GM12878 (cell line): ENCODE results near the gene MISFA. TPM values are rescaled to one million over a fixed set of nuclear protein-coding genes. Genes with fewer than 3 reads are reported as not detected.

ENCODE experiments used
- ATF7 ChIP-seq: fragments of 450-650 bp; IDR thresholded peaks from 2 replicates; pipeline ENCODE4 v1.6.1; 2016; ENCODE audit warnings: low read depth, mild to moderate bottlenecking
- BCL3 ChIP-seq: IDR thresholded peaks from 2 replicates; pipeline ENCODE4 v1.6.1; 2011; ENCODE audit warnings: borderline replicate concordance, low read depth, mild to moderate bottlenecking, moderate library complexity, low read length; ENCODE audit not compliant: insufficient read depth, poor library complexity, severe bottlenecking
- EED ChIP-seq: sonication (generic); IDR thresholded peaks from 2 replicates; pipeline ENCODE4 v1.6.1; 2016; ENCODE audit warnings: antibody characterized with exemption, low read depth
- ESRRA ChIP-seq: IDR thresholded peaks from 2 replicates; pipeline ENCODE4 v1.6.1; 2012; ENCODE audit warnings: mild to moderate bottlenecking, low read length, improper control_type of control experiment
- ETV6 ChIP-seq, 2 experiments: fragments of 450-650 bp in 1 of 2; IDR thresholded peaks in 1 of 2; conservative IDR thresholded peaks in 1 of 2; 2 replicates each; pipeline ENCODE4 v1.6.1; 2014; ENCODE audit warnings: antibody characterized with exemption in 1 of 2, borderline replicate concordance in 1 of 2, low read depth in 1 of 2, mild to moderate bottlenecking in 1 of 2, moderate library complexity in 1 of 2
- FOXM1 ChIP-seq: IDR thresholded peaks from 2 replicates; pipeline ENCODE4 v1.6.1; 2012; ENCODE audit warnings: low read depth, mild to moderate bottlenecking, inconsistent platforms, low read length, moderate library complexity
- GABPA ChIP-seq: IDR thresholded peaks from 2 replicates; pipeline ENCODE4 v1.6.1; 2014; ENCODE audit warnings: antibody characterized with exemption, low read depth, mild to moderate bottlenecking, inconsistent platforms
- HSF1 ChIP-seq: fragments of 150-350 bp; IDR thresholded peaks from 2 replicates; pipeline ENCODE4 v1.6.1; 2014; ENCODE audit warnings: mild to moderate bottlenecking, low read depth, low read length
- NFYB ChIP-seq: IDR thresholded peaks from 2 replicates; pipeline ENCODE4 v1.6.1; 2011; ENCODE audit warnings: low read depth, mild to moderate bottlenecking, low read length, improper control_type of control experiment, moderate library complexity; ENCODE audit not compliant: insufficient read depth
- PBX3 ChIP-seq: IDR thresholded peaks from 2 replicates; pipeline ENCODE4 v1.6.1; 2011; ENCODE audit warnings: mild to moderate bottlenecking, low read depth, low read length, moderate library complexity; ENCODE audit not compliant: insufficient replicate concordance
- POLR2AphosphoS2 ChIP-seq: IDR thresholded peaks from 2 replicates; pipeline ENCODE4 v1.6.1; 2011; ENCODE audit warnings: low read depth, mild to moderate bottlenecking, low read length, improper control_type of control experiment, moderate library complexity
- RB1 ChIP-seq: fragments of 450-650 bp; formaldehyde crosslinking; IDR thresholded peaks from 2 replicates; pipeline ENCODE4 v1.6.1; 2017; ENCODE audit warnings: mild to moderate bottlenecking, borderline replicate concordance
- SIN3A ChIP-seq: IDR thresholded peaks from 2 replicates; pipeline ENCODE4 v1.6.1; 2012; ENCODE audit warnings: low read depth, low read length, improper control_type of control experiment
- SMAD5 ChIP-seq: IDR thresholded peaks from 2 replicates; pipeline ENCODE4 v1.6.1; 2016; ENCODE audit warnings: antibody characterized with exemption, low read depth
- SMARCA5 ChIP-seq: fragments of 450-650 bp; IDR thresholded peaks from 2 replicates; pipeline ENCODE4 v1.6.1; 2017; ENCODE audit warnings: mild to moderate bottlenecking
- SPI1 ChIP-seq: IDR thresholded peaks from 2 replicates; pipeline ENCODE4 v1.6.1; 2011; ENCODE audit warnings: low read depth, mild to moderate bottlenecking, low read length, moderate library complexity, borderline replicate concordance; ENCODE audit not compliant: insufficient read depth
- SREBF2 ChIP-seq: IDR thresholded peaks from 2 replicates; pipeline ENCODE4 v1.6.1; 2012; ENCODE audit warnings: mild to moderate bottlenecking, low read length
- TBL1XR1 ChIP-seq: IDR thresholded peaks from 2 replicates; pipeline ENCODE4 v1.6.1; 2012; ENCODE audit warnings: low read depth, low read length, improper control_type of control experiment
- TCF12 ChIP-seq: IDR thresholded peaks from 2 replicates; pipeline ENCODE4 v1.6.1; 2011; ENCODE audit warnings: low read depth, mild to moderate bottlenecking, low read length
- ZNF217 ChIP-seq: fragments of 450-650 bp; IDR thresholded peaks from 2 replicates; pipeline ENCODE4 v1.6.1; 2017; ENCODE audit warnings: antibody characterized with exemption, mild to moderate bottlenecking
- ZNF24 ChIP-seq: fragments of 450-650 bp; IDR thresholded peaks from 2 replicates; pipeline ENCODE4 v1.6.1; 2017; ENCODE audit warnings: antibody characterized with exemption, mild to moderate bottlenecking
- polyA plus RNA-seq, 11 experiments: library from polyadenylated mRNA; depleted of rRNA in 4 of 11; unstranded in 6 of 11; stranded (reverse) in 5 of 11; fragments of >200 nt; fragmentation: Nextera tagmentation in 4 of 11; fragmentation: Illumina TruSeq in 1 of 11; extraction: Ambion mirVana in 4 of 11; extraction: Trizol in 1 of 11; gene quantifications; 1 replicate in 1 of 11; 2 replicates in 10 of 11; pipeline versions ENCODE4 v1.2.1 to v1.2.3, GENCODE V29; 2011 to 2016; ENCODE audit warnings: inconsistent platforms in 2 of 11, missing spikeins in 2 of 11, low read depth in 1 of 11
- total RNA-seq, 4 experiments: library from RNA; depleted of rRNA in 3 of 4; stranded (reverse); fragments of >200 nt in 3 of 4; fragmentation: Illumina TruSeq in 1 of 4; extraction: Trizol in 1 of 4; gene quantifications; 2 replicates each; pipeline versions ENCODE4 v1.2.1 to v1.2.3, GENCODE V29; 2013 to 2021
- TF ChIP-seq, protein P1 (sequence below): fragments of 450-650 bp; conservative IDR thresholded peaks from 2 replicates; pipeline ENCODE4 v1.6.1; 2017; ENCODE audit warnings: mild to moderate bottlenecking, moderate library complexity
- TF ChIP-seq, protein P2 (sequence below): IDR thresholded peaks from 2 replicates; pipeline ENCODE4 v1.6.1; 2011; ENCODE audit warnings: borderline replicate concordance, low read depth, mild to moderate bottlenecking, moderate library complexity, mixed read lengths, low read length; ENCODE audit not compliant: insufficient read depth; ENCODE audit errors: extremely low read length

MISFA gene
- total and polyA plus RNA-seq, 10 of the 15 experiments (the other 5 are each of a cell fraction or from before 2014, with no cell fraction given), result 0.88 to 4.6 (median 2.3) TPM; not detected in 1

GRCh38 chr11:18615628-18616392, 16.2 kb downstream of the MISFA start (continued):
- TF ChIP-seq SIN3A, result no peak
- TF ChIP-seq ESRRA, result no peak
- peak; percentile 49; the same call in 1 of the 2 replicates for TF ChIP-seq ZNF217
- TF ChIP-seq, protein P1, sequence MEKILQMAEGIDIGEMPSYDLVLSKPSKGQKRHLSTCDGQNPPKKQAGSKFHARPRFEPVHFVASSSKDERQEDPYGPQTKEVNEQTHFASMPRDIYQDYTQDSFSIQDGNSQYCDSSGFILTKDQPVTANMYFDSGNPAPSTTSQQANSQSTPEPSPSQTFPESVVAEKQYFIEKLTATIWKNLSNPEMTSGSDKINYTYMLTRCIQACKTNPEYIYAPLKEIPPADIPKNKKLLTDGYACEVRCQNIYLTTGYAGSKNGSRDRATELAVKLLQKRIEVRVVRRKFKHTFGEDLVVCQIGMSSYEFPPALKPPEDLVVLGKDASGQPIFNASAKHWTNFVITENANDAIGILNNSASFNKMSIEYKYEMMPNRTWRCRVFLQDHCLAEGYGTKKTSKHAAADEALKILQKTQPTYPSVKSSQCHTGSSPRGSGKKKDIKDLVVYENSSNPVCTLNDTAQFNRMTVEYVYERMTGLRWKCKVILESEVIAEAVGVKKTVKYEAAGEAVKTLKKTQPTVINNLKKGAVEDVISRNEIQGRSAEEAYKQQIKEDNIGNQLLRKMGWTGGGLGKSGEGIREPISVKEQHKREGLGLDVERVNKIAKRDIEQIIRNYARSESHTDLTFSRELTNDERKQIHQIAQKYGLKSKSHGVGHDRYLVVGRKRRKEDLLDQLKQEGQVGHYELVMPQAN, result no peak; the same call in 1 of the 2 replicates
- TF ChIP-seq BCL3, result no peak
- TF ChIP-seq GABPA, result peak; percentile 58; the same call in 1 of the 2 replicates
- no peak for TF ChIP-seq NFYB
- peak; percentile 66; the same call in 1 of the 2 replicates for TF ChIP-seq EED
- TF ChIP-seq, protein P2, sequence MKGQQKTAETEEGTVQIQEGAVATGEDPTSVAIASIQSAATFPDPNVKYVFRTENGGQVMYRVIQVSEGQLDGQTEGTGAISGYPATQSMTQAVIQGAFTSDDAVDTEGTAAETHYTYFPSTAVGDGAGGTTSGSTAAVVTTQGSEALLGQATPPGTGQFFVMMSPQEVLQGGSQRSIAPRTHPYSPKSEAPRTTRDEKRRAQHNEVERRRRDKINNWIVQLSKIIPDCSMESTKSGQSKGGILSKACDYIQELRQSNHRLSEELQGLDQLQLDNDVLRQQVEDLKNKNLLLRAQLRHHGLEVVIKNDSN, result no peak
- TF ChIP-seq TBL1XR1, result no peak
- TF ChIP-seq SPI1, result peak; percentile 93
- TF ChIP-seq SREBF2, result no peak
- TF ChIP-seq TCF12, result 0 out of 2 replicates have a peak, but pooled peaks have one; percentile 13
- TF ChIP-seq ETV6 (conservative IDR thresholded peaks at IDR 0.05 in 1 of 2, IDR thresholded peaks at IDR 0.05 in 1 of 2; ENCODE audit: borderline replicate concordance in 1 of 2, low read depth in 1 of 2), result peak in 1 of 2 experiments; percentile 57; a peak in 1 of 4 replicates
- TF ChIP-seq SMARCA5, result peak; percentile 73; the same call in 1 of the 2 replicates
- no peak for TF ChIP-seq SMAD5
- peak; percentile 78; the same call in 1 of the 2 replicates for TF ChIP-seq FOXM1
- no peak for TF ChIP-seq HSF1
- TF ChIP-seq PBX3, result no peak
- no peak for TF ChIP-seq ZNF24
- TF ChIP-seq ATF7, result peak; percentile 91
- TF ChIP-seq POLR2AphosphoS2, result no peak
- TF ChIP-seq RB1, result no peak
